ENCODE results near the gene KSR2.

DNA sequence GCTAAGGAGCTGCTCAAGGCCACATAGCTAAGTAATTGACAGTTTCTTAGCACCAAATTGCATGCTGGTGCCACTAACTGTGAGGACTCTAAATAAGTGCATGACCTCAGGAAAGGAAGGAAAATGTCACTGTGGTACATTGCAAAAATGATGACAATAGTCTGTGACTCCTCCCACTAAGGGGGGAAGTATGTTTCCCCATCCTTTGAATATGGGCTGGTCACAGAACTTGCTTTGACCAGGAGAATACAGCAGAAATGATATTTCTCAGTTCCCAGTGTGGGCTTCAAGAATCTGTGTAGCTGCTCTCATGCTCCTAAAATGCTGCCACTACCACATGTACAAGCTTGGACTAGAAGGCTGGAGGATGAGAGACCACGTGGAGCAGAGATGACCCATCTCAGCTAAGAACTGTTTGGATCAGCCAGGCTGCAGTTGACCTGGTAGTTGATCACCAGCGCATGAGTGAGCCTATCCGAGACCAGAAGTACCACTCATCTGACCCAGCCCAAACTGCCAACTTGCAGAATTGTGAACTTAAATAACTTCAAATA lies 565.1 kb downstream of the KSR2 start:
- TF ChIP-seq POLR2AphosphoS5 (IDR thresholded peaks at IDR 0.05) (no peak), POLR2A (IDR thresholded peaks at IDR 0.05) (no peak)
- TF ChIP-seq, protein P1, sequence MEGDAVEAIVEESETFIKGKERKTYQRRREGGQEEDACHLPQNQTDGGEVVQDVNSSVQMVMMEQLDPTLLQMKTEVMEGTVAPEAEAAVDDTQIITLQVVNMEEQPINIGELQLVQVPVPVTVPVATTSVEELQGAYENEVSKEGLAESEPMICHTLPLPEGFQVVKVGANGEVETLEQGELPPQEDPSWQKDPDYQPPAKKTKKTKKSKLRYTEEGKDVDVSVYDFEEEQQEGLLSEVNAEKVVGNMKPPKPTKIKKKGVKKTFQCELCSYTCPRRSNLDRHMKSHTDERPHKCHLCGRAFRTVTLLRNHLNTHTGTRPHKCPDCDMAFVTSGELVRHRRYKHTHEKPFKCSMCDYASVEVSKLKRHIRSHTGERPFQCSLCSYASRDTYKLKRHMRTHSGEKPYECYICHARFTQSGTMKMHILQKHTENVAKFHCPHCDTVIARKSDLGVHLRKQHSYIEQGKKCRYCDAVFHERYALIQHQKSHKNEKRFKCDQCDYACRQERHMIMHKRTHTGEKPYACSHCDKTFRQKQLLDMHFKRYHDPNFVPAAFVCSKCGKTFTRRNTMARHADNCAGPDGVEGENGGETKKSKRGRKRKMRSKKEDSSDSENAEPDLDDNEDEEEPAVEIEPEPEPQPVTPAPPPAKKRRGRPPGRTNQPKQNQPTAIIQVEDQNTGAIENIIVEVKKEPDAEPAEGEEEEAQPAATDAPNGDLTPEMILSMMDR (IDR thresholded peaks at IDR 0.05), result no peak
